GM18526 (cell line): ENCODE measurements around the gene HYDIN.

Source experiments
- POLR2A ChIP-seq: IDR thresholded peaks from 3 replicates; pipeline ENCODE4 v1.6.1; 2011; ENCODE audit not compliant: insufficient read length; ENCODE audit errors: extremely low read depth

The HYDIN gene

DNA sequence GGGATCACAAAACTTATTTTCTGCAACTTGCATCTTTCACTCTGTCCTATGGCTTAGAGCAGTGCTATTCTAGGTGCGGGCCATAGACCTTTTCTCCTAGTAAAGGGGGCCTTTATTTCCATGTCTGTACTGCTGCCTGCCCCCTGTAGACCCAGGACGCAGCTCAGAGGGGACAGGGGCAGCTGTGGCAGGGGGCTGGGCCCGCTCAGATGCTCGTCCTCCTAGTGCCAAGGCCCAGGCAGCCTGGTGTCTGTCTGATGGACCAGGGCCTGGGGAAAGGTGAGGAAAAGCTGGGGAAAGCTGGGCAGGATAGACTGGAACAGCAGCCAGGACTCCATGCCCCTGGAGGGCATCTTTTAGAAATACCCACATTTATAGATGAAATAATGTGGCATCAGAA, 455.1 kb downstream of the HYDIN start:
- TF ChIP-seq POLR2A, result no peak

DNA sequence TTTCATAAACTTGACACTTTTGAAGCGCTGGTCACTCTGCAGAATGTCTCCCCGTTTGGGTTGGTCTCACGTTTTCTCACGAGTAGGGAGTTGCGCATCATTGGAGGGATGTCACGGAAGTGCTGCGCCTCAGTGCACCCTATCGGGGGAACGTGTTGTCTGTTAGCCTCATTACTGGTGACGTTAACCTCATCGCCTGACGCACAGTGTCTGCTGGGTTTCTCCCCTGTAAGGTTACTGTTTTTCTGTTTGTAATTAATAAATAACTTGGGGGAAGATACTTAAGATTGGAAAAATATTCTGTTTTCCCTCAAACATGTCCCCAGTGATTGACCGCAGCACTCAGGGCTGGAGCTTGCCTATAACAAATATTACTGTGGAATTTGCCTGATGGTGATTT, 456.3 kb downstream of the HYDIN start:
- TF ChIP-seq POLR2A, result no peak

DNA sequence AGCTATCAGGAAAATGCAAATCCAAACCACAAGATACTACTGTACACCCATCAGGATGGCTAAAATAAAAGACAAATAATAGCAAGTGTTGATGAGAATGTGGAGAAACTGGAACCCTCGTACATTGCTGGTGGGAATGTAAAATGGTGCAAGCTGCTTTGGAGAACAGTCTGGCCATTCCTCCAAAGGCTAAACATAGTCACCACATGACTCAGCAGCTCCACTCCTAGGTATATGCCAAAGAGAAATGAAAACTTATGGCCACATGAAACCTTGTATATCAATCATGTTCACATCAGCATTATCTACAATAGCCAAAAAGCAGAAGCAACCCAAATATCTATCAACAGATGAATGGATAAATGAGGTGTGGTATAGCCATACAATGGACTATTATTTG, 458.0 kb downstream of the HYDIN start:
- no peak for TF ChIP-seq POLR2A

DNA sequence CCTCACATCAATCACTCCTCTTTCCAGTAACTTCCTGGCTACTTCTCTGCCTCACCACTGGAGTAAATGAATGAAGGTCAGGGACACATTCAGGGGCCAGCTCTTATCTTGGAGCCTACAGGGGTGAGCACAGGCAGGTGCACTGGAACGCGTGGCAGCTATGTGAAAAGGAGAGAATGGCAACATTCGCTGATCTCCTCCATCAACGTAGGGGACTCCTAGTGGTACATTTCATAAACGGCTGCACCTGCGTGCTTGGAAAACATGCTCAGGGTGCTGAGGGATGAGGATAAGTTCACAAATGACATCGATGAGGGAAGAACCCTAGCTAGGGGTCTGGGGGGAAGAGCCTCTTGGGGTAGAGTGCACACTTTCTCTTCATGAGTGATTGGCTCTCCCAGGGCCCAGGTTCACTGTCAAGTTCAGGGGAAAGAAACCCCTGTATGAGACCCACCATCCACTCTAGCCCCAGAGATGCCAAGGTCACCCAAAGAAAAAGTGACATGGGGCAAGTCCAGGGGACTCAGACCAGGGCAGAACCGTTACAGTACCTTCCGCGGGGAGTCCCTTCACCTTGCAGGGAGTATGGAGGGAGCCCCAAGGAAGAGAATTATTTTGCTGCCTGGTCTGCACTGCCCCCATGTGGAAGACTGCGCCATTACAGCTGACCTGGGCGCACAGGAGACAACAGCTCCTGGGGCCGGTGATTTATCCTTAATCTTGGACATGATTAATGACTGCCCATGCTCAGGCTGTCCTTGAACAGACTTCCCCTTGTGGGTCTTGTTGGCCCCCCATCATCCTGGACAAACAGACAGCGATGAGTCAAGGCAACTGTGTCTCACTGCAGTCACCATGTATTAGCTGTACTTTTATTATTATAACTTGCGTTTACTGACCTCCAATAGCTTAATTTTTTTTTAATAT, 459.6 kb downstream of the HYDIN start:
- no peak for TF ChIP-seq POLR2A

DNA sequence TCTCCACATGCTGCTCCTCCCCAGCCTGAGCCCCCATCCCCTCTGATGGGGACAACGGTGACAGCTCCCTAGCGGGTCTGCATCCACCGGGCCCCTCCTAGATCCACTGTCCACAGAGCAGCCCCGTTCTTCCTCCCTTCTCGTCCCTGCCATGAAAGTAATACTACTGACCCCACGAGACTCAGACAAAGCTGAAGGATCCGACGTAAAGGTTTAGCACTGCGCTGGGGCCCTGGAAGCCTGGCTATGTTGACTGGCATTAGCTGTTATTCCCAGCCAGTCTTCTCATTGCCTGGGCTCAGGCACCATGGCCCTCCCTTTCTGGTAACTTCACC, 460.3 kb downstream of the HYDIN start:
- TF ChIP-seq POLR2A, result no peak

DNA sequence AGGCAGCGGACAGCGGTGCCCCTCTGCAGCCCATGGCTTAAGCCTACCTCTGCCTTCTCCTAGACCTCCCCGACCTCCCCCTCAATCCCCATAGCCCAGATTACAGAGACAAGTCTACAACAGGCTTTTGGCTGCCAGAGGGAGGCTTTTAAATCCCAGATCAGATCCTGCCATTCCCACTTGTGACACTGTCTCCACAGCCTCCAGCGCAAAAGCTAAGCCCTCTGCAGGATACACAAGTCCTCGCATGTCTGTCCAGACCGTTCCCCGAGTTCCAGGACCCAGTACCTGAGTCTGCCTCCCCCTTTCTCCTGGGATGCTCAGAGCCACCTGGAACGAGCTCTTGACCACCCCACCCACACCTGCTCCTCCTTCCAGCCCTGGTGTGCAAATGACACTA, 460.8 kb downstream of the HYDIN start:
- no peak for TF ChIP-seq POLR2A

- TF ChIP-seq POLR2A, result no peak
Measured at GRCh38 chr16:70769131-70769530, 461.4 kb downstream of the HYDIN start.

GRCh38 chr16:70768203-70768580, 462.3 kb downstream of the HYDIN start:
- no peak for TF ChIP-seq POLR2A

- no peak for TF ChIP-seq POLR2A
Measured at GRCh38 chr16:70767377-70768202, 462.9 kb downstream of the HYDIN start.

- TF ChIP-seq POLR2A, result no peak
Measured at GRCh38 chr16:70766658-70767057, 463.9 kb downstream of the HYDIN start.

DNA sequence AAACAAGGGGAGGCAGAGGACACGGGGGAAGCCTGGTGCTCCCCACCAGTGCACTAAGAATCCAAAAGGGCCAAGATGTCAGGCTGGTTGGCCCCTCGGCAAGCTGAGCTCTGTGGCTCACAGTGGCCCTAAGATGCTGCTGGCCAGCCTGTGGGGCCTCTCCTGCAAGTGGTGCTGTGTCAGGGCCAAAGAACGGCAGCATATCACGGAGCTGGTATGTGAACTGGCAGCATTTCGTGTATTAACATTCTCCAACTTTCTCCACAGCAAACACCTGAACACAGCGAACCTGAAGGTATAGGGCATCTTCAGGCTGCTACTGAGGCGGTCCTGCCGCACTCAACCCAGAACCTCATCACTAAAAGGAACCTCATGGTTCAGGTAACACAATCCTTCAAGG, 464.3 kb downstream of the HYDIN start:
- TF ChIP-seq POLR2A, result no peak

DNA sequence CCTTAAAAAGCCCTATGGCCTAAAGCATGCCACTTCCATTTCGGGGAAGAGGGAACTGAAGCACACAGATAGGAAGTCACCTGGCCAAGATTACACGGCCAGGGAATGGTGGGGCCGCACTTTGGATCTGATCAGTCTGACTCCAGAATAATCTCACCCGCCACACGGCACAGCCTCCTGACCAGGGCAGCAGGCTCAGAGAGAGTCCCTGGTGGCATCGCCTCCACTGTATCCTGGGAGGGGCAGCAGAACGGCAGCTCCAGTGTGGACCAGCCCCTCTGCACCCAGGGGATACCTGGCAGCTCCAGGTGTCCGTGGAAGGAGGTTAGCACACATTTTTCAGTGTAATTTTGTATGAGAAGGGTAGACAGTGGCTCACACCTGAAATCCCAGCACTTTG, 465.0 kb downstream of the HYDIN start:
- no peak for TF ChIP-seq POLR2A

DNA sequence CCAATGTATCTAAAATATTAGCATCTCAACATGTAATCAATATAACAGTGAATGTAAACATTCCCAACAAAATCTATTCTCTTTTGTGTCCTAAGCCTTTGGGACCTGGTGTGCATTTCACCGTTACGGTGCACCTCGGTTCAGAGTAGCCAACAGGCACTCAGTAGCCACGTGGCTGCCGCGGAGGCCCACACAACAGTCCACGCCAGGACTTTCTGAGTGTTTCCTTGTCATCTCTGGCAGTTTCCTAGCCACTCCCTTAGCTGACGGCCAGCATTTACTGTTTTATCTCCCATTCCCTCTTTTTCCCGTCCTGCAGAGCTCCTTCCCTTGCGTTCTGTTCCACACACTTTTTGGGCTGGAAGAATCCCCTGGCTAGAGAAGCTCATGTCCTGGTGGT, 465.9 kb downstream of the HYDIN start:
- TF ChIP-seq POLR2A, result no peak

- no peak for TF ChIP-seq POLR2A
Measured at GRCh38 chr16:70760221-70760620, 470.3 kb downstream of the HYDIN start.

DNA sequence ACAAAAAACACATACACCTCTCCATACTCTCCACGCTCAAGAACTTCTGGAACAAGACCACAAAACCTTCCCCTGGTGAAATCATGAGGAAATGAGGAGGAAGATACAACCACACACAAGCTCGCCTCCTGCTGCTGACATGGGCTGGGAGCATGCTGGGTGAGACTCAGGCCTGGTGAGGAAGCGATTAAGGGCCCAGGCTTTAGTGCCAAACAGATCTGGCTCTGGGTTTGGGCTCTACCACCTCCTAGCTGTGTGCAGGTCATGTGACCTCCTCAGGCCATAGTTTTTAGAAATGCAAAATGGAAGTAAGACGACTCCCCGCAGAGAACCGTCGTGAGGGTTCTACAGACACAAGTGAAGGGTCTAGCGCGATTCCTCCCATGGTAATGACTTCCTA, 470.9 kb downstream of the HYDIN start:
- TF ChIP-seq POLR2A, result no peak

DNA sequence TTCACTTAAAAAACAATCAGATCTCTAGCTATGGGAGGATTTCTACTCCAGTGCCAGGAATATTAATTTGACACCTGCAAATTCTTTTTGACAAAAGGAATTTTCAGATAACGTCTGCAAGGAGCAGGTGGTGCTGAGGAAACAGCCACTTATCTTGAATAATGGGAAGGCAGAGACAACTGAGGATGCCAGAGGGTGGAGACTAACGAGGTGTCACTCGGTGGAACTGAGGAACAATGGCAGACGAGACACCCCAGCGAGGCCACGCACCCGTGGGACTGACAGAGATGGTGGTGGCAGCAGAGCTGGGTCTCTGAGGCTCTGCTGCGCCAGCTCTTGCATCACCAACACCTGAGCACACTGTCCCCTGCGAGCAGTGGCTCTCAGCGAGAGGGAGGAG, 471.7 kb downstream of the HYDIN start:
- no peak for TF ChIP-seq POLR2A
